ENCODE results near the gene SLC13A1.

The SLC13A1 gene

DNA sequence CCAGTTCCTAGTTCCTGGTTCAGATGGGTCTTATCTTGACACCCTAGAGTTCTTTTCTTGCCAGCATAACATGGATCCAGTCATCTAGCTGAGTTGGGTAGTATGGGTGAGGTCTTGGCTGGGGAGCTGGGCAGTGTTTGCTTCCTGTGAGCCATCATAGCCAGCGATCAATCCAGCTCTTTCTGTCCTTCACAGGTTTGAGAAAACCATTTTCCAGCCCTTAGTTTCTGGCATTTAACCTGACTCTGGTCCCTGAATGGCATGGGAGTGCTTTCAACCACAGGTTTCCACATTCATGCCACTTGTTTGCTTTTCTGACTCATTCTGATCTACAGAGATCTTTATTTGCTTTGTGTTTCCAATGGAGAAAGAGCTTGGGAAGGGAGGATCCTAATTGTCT lies 8.6 kb downstream of the SLC13A1 start:
- TF ChIP-seq, protein P1, sequence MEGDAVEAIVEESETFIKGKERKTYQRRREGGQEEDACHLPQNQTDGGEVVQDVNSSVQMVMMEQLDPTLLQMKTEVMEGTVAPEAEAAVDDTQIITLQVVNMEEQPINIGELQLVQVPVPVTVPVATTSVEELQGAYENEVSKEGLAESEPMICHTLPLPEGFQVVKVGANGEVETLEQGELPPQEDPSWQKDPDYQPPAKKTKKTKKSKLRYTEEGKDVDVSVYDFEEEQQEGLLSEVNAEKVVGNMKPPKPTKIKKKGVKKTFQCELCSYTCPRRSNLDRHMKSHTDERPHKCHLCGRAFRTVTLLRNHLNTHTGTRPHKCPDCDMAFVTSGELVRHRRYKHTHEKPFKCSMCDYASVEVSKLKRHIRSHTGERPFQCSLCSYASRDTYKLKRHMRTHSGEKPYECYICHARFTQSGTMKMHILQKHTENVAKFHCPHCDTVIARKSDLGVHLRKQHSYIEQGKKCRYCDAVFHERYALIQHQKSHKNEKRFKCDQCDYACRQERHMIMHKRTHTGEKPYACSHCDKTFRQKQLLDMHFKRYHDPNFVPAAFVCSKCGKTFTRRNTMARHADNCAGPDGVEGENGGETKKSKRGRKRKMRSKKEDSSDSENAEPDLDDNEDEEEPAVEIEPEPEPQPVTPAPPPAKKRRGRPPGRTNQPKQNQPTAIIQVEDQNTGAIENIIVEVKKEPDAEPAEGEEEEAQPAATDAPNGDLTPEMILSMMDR (IDR thresholded peaks at IDR 0.05) = no peak

DNA sequence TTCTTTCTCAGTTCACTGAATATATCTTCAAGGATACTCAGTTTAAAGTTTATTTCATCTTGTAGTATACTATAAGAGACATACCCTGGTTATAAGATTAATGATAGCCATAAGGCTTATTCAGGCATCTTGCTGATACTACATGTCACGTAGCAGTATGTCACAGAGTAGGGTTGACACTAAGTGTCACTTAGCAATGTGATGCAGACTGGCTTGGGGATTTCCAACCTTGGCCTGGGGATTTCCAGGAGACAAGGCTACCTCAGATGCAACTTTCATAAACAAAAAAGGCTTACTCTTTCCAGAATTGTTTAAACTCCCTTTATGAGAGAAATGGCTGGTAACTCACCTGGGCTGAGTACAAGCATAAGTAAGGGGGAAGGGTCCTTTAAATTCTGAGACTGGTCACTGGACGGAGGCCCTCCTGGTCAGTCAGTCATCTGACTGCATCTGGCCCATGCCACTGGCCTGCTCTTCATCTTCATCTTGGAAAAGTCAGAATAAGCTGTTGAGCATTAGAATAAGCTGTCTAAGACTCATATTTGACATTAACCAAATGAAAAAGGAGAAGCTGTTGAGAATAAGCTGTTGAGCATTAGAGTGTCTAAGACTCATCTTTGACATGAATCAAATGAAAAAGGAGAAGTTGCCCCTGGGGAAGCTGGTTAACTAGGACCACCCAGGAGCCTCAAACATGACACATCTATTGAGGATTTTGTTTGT lies 9.5 kb downstream of the SLC13A1 start:
- no peak overlapping the region for H3K27ac ChIP-seq
- no peak for TF ChIP-seq ZFX (IDR thresholded peaks at IDR 0.05; ENCODE audit: borderline replicate concordance)
- TF ChIP-seq, protein P1 (IDR thresholded peaks at IDR 0.05) = no peak

More for the DNA sequence above, 8.6 kb downstream of the SLC13A1 start:
- peak overlapping the region; percentile 50 for H3K27ac ChIP-seq

DNA sequence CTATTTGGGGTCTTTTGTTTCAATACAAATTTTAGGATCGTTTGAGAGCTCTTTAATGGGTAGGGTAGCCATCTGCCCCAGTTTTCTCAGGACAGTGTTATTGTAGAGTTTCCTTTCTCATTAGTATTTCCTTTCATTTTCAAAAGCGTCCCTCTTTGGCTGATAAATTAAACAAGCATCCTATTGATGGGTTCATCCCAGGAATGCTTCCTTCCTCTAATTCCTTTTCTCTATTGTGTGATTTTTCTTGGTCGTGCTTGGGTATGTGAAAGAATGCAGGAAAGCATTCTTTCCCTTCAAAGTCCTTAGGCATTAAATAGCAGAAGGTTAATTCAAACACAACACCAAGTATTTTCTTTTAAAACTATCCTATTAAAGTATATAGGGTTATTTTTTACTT lies 14.0 kb downstream of the SLC13A1 start:
- H3K27ac ChIP-seq = no peak overlapping the region
- TF ChIP-seq ZFX (IDR thresholded peaks at IDR 0.05; ENCODE audit: borderline replicate concordance) = no peak
- TF ChIP-seq, protein P1 (IDR thresholded peaks at IDR 0.05) = no peak

- TF ChIP-seq, protein P1 (IDR thresholded peaks at IDR 0.05) = no peak
- TF ChIP-seq ZFX (IDR thresholded peaks at IDR 0.05; ENCODE audit: borderline replicate concordance) = no peak
- H3K27ac ChIP-seq = no peak overlapping the region
These were observed 15.5 kb downstream of the SLC13A1 start for GRCh38 chr7:123184271-123184670.

DNA sequence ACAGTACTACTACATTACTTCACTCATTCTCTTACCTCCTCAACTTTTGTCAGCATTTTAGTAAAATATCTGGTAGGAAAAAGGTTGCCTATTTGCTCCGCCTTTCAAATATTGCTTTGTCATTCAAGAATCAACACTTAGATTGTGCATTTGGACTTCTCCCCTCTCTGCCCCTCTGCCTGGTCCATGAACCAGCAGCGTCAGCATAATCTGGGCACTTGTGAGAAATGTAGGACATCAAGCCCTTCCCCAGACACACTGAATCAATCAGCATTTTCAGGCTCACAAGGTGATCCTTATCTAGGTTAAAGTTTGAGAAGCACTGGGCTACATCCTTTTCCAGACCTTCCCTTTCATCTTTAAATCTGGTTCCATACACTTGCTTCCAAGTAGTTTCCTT lies 16.3 kb downstream of the SLC13A1 start:
- TF ChIP-seq, protein P1 (IDR thresholded peaks at IDR 0.05) = no peak
- TF ChIP-seq ZFX (IDR thresholded peaks at IDR 0.05; ENCODE audit: borderline replicate concordance) = no peak
- no peak overlapping the region for H3K27ac ChIP-seq

GRCh38 chr7:123177442-123177841 lies 22.3 kb downstream of the SLC13A1 start:
- H3K27ac ChIP-seq = no peak overlapping the region
- no peak for TF ChIP-seq ZFX (IDR thresholded peaks at IDR 0.05; ENCODE audit: borderline replicate concordance)
- TF ChIP-seq, protein P1 (IDR thresholded peaks at IDR 0.05) = no peak

DNA sequence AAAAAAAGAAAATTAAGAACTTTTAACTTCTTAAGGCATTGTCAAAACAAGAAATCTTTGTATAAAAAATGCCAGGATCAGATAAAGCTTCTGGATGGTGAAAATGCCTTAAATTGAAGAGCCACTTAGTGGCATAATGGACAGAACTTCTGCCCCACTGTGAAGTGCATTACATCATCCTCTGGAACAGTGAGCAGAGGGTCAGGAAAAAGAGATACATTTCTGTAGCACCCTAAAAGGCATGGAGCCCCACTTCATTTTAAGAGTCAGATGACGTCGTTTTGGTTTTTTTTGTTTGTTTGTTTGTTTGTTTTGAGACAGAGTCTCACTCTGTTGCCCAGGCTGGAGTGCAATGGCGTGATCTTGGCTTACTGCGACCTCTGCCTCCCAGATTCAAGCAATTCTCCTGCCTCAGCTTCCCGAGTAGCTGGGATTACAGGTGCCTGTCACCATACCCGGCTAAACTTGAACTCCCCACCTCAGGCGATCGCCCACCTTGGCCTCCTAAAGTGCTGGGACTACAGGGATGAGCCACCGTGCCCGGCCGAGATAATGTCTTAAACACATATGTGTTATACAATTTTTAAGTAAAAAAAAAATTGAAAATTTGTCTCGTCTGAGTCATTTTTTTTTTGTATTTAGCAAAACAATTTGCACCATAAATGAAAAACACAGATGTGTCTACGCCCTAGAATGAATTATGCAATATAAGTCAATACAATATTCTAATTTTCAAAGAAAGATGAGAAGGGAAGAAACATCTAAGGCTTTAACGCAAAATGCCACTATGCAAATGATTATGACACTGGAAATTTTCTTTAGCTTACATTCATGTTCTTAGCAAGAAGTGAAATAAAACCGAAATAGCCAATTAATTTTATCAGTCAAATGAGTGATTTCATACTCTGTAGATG lies 29.2 kb downstream of the SLC13A1 start:
- no peak for TF ChIP-seq ZFX (IDR thresholded peaks at IDR 0.05; ENCODE audit: borderline replicate concordance)
- TF ChIP-seq, protein P1 (IDR thresholded peaks at IDR 0.05) = no peak
- H3K27ac ChIP-seq = no peak overlapping the region
